Left ventricle myocardium superior (tissue), 1 donor: Measurements from ENCODE around the gene RNASE4. TPM values are rescaled to one million over a fixed set of nuclear protein-coding genes. Genes with fewer than 3 reads are reported as not detected.
A peak's percentile ranks its signal among the peaks of the same experiment; 100 is the strongest.
"Not testable (repeated sequence)": the region's sequence is repeated elsewhere in the genome, so short reads cannot be mapped to it uniquely, and the experiment has no call there.

ENCODE experiments used
- ATAC-seq: fragments of 200-7000 bp; cut with Tn5 transposase; one replicate; pipeline ENCODE4 v1.9.1; 2020; ENCODE audit warnings: mild to moderate bottlenecking, moderate library complexity
- DNase-seq: peaks from one replicate; pipeline ENCODE4 v3.0.0-alpha.2; 2020
- intact Hi-C: fragments of 100-400 bp; cut with micrococcal nuclease; formaldehyde crosslinking; loops from one replicate; pipeline ENCODE4 v1.11.0; 2022
- long read RNA-seq: library from polyadenylated mRNA; unstranded; transcript quantifications from one replicate; pipeline ENCODE4 v2.0.0, GENCODE V29; 2021
- total RNA-seq: library from RNA; stranded (reverse); fragmentation: NEBNext Ultra II Directional; extraction: Animal tissue kit (Norgen Biotek cat#: 25700); gene quantifications from one replicate; pipeline ENCODE4 v1.2.1, GENCODE V29; 2021
- donor health status: DM: no; HTN: yes; CAD: no; lungs with severe emphysema.

The RNASE4 gene
- 8.1 TPM for total RNA-seq
- long read RNA-seq, transcript RNASE4-203 (2 exons, 2,520 nt) = major isoform, 12 of 14 reads
- long read RNA-seq, partial matches to known transcripts = 0 of 14 reads
- long read RNA-seq, other reads (novel, unspliced or antisense) = 2 of 14 reads

DNA sequence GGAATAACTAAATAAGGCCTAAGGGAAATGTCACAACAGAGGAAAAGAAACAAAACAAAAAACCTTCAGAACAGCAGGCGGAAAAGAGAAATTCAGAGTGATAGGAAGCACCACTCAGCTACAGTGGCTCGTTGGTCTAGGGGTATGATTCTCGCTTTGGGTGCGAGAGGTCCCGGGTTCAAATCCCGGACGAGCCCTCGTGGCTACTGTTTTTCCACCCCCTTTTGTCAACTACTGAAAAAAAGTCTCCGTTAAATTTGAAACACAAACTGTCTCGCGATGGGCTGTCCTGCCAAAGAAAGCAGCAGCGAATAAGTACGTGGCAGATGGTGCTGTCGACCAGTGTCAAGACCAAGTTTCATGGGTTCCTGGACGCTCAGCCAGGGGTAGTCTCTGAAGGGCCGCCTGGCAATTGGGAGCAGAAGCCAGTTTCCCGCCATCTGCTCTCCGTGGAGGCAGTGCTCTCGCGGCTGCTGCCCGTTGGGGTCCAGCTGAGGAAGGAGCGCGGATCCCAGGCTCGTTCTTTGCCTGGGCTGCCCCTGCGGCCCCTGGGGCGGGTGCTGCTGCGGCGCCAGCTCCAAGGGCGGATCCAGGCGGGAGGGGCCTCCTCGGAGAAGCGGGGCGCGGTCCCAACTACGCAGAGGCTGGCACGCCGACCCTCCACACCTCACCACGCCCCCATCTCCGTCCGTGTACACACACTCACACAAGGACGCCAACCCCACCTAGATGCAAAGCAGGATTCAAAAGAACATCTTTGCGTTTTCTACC lies at the start of gene RNASE4:
TSS of gene RNASE4 (plus strand) at position 670 of the 771 bp plus-strand sequence. CDS start 14,812 bp downstream, outside the sequence.
- ATAC-seq (peak; percentile 58), DNase-seq (peak; percentile 91)
- intact Hi-C loops = loop anchor here (5.0 kb wide), 1 partner anchor 72 kb away; no protein-coding TSS in a partner anchor

- no peak for DNase-seq
- intact Hi-C loops = no loop called here
- ATAC-seq = no peak
Observed at GRCh38 chr14:20641591-20641990, 42.8 kb upstream of the RNASE4 start, which contains the start of gene OR6S1. Gene OR6S1, minus strand, starts transcription at chr14:20641691. Its CDS starts 0 bp downstream, at chr14:20641691.

- no peak for ATAC-seq
- intact Hi-C loops = no loop called here
- DNase-seq = no peak
Observed at GRCh38 chr14:20642182-20642581, 42.2 kb upstream of the RNASE4 start.

DNA sequence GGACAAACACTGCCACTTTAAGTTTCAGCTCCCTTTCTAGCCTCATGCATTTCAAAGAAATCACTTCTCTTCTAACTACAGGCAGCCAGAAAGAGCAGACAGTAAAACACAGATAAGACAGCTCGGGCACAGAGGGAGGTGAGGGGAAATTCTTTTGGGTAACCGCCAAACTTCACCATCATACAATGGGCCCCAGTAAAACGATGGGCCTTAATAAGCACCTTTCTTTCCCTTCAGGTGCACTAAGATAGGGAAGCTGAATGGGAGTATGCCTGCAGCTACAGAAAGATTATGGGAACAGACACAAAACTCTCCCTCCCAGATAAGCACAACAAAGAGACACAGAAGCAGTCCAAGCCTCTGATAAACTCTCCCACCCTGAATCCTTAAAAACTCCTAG lies 41.6 kb upstream of the RNASE4 start:
- intact Hi-C loops, ATAC-seq, DNase-seq: not testable (repeated sequence)

DNA sequence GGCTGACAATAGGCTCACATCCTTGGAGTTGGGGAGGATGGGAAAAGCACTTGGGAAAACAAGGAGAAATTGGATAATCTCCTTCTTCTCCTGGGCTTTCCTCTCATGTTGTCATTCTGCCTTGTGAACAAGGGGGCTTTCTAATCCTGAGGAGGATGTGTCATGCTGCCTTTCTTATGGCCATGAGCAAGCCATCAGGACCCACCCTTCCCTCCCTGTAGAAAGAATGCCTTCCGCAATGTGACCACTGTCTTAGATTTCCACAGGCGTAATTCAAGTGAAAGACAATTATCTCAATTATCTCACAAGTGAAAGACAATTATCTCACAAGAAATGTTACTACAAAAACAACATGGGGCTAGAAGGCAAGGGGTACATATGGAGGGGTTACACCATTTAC lies 39.8 kb upstream of the RNASE4 start:
- DNase-seq (no peak), ATAC-seq (no peak)
- intact Hi-C loops = no loop called here

- ATAC-seq (no peak), DNase-seq (no peak)
- intact Hi-C loops = no loop called here
Observed at GRCh38 chr14:20645481-20645880, 38.9 kb upstream of the RNASE4 start.

GRCh38 chr14:20652996-20653975 lies 31.1 kb upstream of the RNASE4 start:
- DNase-seq (no peak), ATAC-seq (no peak)
- intact Hi-C loops = no loop called here

GRCh38 chr14:20655851-20656250 lies 28.5 kb upstream of the RNASE4 start:
- intact Hi-C loops = no loop called here
- no peak for DNase-seq

GRCh38 chr14:20656274-20656673 lies 28.1 kb upstream of the RNASE4 start:
- DNase-seq (no peak), ATAC-seq (no peak)
- intact Hi-C loops = no loop called here

More at GRCh38 chr14:20655851-20656250, 28.5 kb upstream of the RNASE4 start:
- ATAC-seq = no peak

- intact Hi-C loops = no loop called here
- DNase-seq = no peak
- ATAC-seq = no peak
Observed at GRCh38 chr14:20657216-20658211, 26.8 kb upstream of the RNASE4 start.

GRCh38 chr14:20658246-20658645 lies 26.1 kb upstream of the RNASE4 start:
- intact Hi-C loops = no loop called here
- DNase-seq = no peak
- ATAC-seq = no peak

DNA sequence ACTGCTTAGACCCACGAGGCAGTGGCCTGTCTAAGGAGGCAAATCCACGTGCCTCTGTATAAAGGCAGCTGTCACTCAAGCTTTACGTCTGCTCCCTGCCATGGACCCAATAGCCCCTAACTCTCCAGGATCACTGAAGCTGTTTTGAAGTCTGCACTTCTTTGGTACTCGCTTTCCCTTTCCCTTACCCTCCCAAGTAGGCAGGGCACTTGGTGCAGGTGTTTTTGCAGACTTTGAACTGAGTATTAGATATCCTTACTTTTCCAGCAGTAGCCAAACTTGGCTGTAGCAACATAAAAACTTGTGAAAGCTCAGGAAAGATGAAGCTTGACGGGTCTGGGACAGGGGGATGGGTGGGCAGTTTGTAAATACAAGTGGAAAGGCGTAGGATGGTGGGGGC lies 25.0 kb upstream of the RNASE4 start:
- DNase-seq (no peak), ATAC-seq (no peak)
- intact Hi-C loops = no loop called here

- intact Hi-C loops = no loop called here
- ATAC-seq (no peak), DNase-seq (no peak)
Observed at GRCh38 chr14:20659813-20660395, 24.5 kb upstream of the RNASE4 start.

DNA sequence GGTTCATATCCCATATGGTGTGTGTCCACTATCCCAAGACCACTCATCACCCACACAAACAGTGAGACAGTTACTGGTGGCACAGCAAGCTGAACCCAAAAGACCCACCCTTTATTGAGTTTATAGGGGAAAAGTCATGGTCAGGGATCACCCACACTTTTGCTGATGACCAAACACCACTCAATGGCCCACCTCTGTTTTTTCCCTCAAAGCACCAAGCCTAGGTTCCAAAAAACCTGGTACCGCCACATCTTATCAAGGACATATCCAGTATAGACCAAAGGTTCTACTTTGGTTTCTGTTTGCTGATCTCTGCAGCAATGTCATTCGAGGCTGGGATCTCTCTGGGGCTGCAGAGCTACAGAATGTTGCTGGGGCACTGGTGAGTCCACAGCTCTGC lies 23.2 kb upstream of the RNASE4 start:
- intact Hi-C loops = no loop called here
- DNase-seq = no peak
- no peak for ATAC-seq

DNA sequence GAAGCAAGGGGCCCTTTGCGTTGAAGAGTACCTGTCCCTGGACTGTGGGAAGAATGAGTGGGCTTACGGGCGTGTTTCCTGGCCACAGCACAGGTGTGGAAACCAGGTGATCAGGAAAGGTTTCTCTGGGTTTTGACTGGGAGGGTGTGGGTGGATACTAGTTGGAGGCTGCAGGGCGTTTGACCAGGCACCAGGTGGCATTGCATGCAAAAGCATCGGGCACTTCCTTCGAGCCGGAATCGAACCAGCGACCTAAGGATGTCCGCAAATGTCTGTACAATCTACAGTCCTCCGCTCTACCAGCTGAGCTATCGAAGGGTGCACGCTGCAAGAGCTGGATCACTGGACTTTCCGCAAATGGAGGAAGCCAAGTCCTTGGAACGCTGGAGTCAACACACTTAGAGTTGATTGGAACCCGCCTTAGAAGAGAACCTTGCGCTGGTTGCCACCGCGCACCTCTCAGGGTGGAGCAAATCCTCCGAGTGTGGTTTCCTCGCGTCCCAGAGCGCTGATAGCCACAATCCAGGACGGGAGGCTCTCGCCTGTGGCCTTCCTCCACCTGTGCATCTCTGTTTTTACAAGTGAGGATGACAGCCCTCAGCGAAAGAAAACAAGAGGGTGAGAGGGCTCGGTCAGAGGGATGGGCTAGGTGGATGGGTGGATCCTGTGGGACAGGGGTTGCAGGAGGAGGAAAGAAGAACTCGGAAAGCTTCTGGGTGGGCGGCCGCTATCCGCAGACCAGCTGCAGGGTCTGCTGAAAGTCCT lies 21.2 kb upstream of the RNASE4 start:
- intact Hi-C loops = no loop called here
- peak; percentile 53 for ATAC-seq
- peak; percentile 50 for DNase-seq

DNA sequence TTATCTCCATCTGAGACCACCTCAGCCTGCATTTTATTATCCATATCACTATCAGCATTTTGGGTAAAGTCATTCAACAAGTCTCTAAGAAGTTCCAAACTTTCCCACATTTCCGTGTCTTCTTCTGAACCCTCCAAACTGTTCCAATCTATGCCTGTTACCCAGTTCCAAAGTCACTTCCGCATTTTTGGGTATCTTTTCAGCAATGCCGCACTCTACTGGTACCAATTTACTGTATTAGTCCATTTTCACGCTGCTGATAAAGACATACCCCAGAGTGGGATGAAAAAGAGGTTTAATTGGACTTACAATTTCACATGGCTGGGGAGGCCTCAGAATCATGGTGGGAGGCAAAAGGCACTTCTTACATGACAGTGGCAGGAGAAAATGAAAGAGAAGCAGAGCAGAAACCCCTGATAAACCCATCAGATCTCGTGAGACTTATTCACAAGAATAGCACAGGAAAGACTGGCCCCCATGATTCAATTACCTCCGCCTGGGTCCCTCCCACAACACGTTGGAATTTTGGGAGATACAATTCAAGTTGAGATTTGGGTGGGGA lies 17.9 kb upstream of the RNASE4 start:
- intact Hi-C loops, ATAC-seq, DNase-seq: not testable (repeated sequence)

- ATAC-seq (no peak), DNase-seq (no peak)
- intact Hi-C loops = no loop called here
Observed at GRCh38 chr14:20667957-20668356, 16.4 kb upstream of the RNASE4 start.
